ENCODE measurements around the gene MMS22L. TPM values are rescaled to one million over a fixed set of nuclear protein-coding genes. Genes with fewer than 3 reads are reported as not detected.

The MMS22L gene
- polyA plus RNA-seq, 1 donor (not counting 4 experiments of a cell fraction or from before 2014, with no cell fraction given) = 14.3 TPM

GRCh38 chr6:97289332-97289731, 6.3 kb upstream of the MMS22L start:
- Histone ChIP-seq H3K27me3 (ENCODE audit: control insufficient read depth, extremely low read depth, insufficient read depth, low read length) (no peaks in the 10 kb centered on the region), H3K27ac (ENCODE audit: control insufficient read depth, insufficient read depth, low read length) (no peak overlapping the region), H3K4me2 (ENCODE audit: control insufficient read depth, extremely low read depth, insufficient read depth, low read depth, low read length) (no peak overlapping the region), H3K9ac (ENCODE audit: control insufficient read depth, extremely low read depth, insufficient read depth, low read length) (no peak overlapping the region), H3K4me3 (ENCODE audit: control insufficient read depth in 2 of 3, extremely low read depth in 1 of 3, insufficient read depth in 2 of 3, low read depth in 1 of 3, low read length in 3 of 3) (no peak overlapping the region), H2AFZ (ENCODE audit: control insufficient read depth, low read length) (no peak overlapping the region), H3K79me2 (ENCODE audit: control insufficient read depth, insufficient read depth, low read length) (no peaks in the 10 kb centered on the region), H4K20me1 (ENCODE audit: control insufficient read depth, extremely low read depth, insufficient read depth, low read length) (no peaks in the 10 kb centered on the region), H3K4me1 (ENCODE audit: control insufficient read depth, extremely low read depth, insufficient read depth, low read length) (no peaks in the 10 kb centered on the region), H3K9me3 (ENCODE audit: control insufficient read depth, low read depth, low read length) (no peaks in the 10 kb centered on the region), H3K9me1 (ENCODE audit: control insufficient read depth, extremely low read depth, insufficient read depth, low read length) (no peaks in the 10 kb centered on the region), H3K36me3 (ENCODE audit: control insufficient read depth in 2 of 2, extremely low read depth in 1 of 2, insufficient read depth in 2 of 2, low read length in 2 of 2) (no peaks in the 10 kb centered on the region)
- TF ChIP-seq CTCF (optimal IDR thresholded peaks at IDR 0.05 in 1 of 3, IDR thresholded peaks at IDR 0.05 in 1 of 3, conservative IDR thresholded peaks at IDR 0.05 in 1 of 3; ENCODE audit: extremely low read depth in 1 of 3, insufficient read depth in 2 of 3, low read length in 3 of 3) = no peak
- DNase-seq (ENCODE audit: low read depth, low spot score) (no peak), FAIRE-seq (no peak)
- dilution Hi-C loops (cut with MboI; ENCODE audit: extremely low pct_ligation_motif_present, low sequenced_read_pairs) = no loop called here

- H3K79me2 ChIP-seq (ENCODE audit: control insufficient read depth, insufficient read depth, low read length) = no peaks in the 10 kb centered on the region
- no peaks in the 10 kb centered on the region for H3K9me3 ChIP-seq (ENCODE audit: control insufficient read depth, low read depth, low read length)
- H3K9me1 ChIP-seq (ENCODE audit: control insufficient read depth, extremely low read depth, insufficient read depth, low read length) = no peaks in the 10 kb centered on the region
- no peak for FAIRE-seq
- TF ChIP-seq EZH2 (IDR thresholded peaks at IDR 0.05; ENCODE audit: low read length) (no peak), CTCF (optimal IDR thresholded peaks at IDR 0.05 in 1 of 3, IDR thresholded peaks at IDR 0.05 in 1 of 3, conservative IDR thresholded peaks at IDR 0.05 in 1 of 3; ENCODE audit: extremely low read depth in 1 of 3, insufficient read depth in 2 of 3, low read length in 3 of 3) (no peak)
- H3K9ac ChIP-seq (ENCODE audit: control insufficient read depth, extremely low read depth, insufficient read depth, low read length) = no peak overlapping the region
- dilution Hi-C loops (cut with MboI; ENCODE audit: extremely low pct_ligation_motif_present, low sequenced_read_pairs) = no loop called here
- H3K27me3 ChIP-seq (ENCODE audit: control insufficient read depth, extremely low read depth, insufficient read depth, low read length) = no peaks in the 10 kb centered on the region
- no peaks in the 10 kb centered on the region for H3K36me3 ChIP-seq (ENCODE audit: control insufficient read depth in 2 of 2, extremely low read depth in 1 of 2, insufficient read depth in 2 of 2, low read length in 2 of 2)
- H3K4me2 ChIP-seq (ENCODE audit: control insufficient read depth, extremely low read depth, insufficient read depth, low read depth, low read length) = no peak overlapping the region
- H3K27ac ChIP-seq (ENCODE audit: control insufficient read depth, insufficient read depth, low read length) = no peak overlapping the region
- peaks cover 4% of the 10 kb centered on the region for H3K4me1 ChIP-seq (ENCODE audit: control insufficient read depth, extremely low read depth, insufficient read depth, low read length)
- no peak overlapping the region for H3K4me3 ChIP-seq (ENCODE audit: control insufficient read depth in 2 of 3, extremely low read depth in 1 of 3, insufficient read depth in 2 of 3, low read depth in 1 of 3, low read length in 3 of 3)
- no peak for DNase-seq (ENCODE audit: low read depth, low spot score)
- no peaks in the 10 kb centered on the region for H4K20me1 ChIP-seq (ENCODE audit: control insufficient read depth, extremely low read depth, insufficient read depth, low read length)
- H2AFZ ChIP-seq (ENCODE audit: control insufficient read depth, low read length) = no peak overlapping the region
Observed at GRCh38 chr6:97288188-97288587, 5.2 kb upstream of the MMS22L start.
